Common myeloid progenitor, CD34-positive (primary cell): ENCODE measurements around the gene PRODH2.

Source experiments
- CTCF ChIA-PET: fragments of 350-600 bp; sonication (Branson Sonifier 250); formaldehyde crosslinking; loops from one replicate; lab custom pipeline; 2021; ENCODE audit warnings: antibody characterized with exemption; lab: Charles Lee
- POLR2A ChIA-PET: fragments of 350-600 bp; sonication (Branson Sonifier 250); formaldehyde crosslinking; loops from one replicate; lab custom pipeline; 2021; ENCODE audit warnings: antibody characterized with exemption; lab: Charles Lee
- DNase-seq, 3 donors: peaks; one replicate each; pipeline versions ENCODE4 v3.0.0 to v3.0.0-alpha.2; 2013
- H3K27ac ChIP-seq, 2 experiments: 1 replicate in 1 of 2; 2 replicates in 1 of 2; pipeline ENCODE4 v1.7.0; 2013; ENCODE audit warnings: inconsistent platforms in 2 of 2, low read length in 2 of 2, mild to moderate bottlenecking in 2 of 2, low read depth in 1 of 2, moderate library complexity in 1 of 2; ENCODE audit not compliant: severe bottlenecking in 2 of 2, insufficient read depth in 1 of 2, poor library complexity in 1 of 2
- H3K27me3 ChIP-seq, 5 experiments: replicated peaks in 2 of 5; 1 replicate in 3 of 5; 2 replicates in 2 of 5; pipeline versions ENCODE4 v1.6.1 to v1.7.0; 2013; ENCODE audit warnings: low read length in 4 of 5, mild to moderate bottlenecking in 2 of 5, moderate library complexity in 2 of 5, inconsistent platforms in 1 of 5; ENCODE audit not compliant: insufficient read depth in 5 of 5, control insufficient read depth in 4 of 5
- H3K36me3 ChIP-seq, 4 experiments: 1 replicate in 2 of 4; 2 replicates in 2 of 4; pipeline versions ENCODE4 v1.6.1 to v1.7.0; 2013; ENCODE audit warnings: low read length in 3 of 4, control low read depth in 1 of 4, mild to moderate bottlenecking in 1 of 4; ENCODE audit not compliant: control insufficient read depth in 4 of 4, insufficient read depth in 4 of 4
- H3K4me1 ChIP-seq, 4 experiments: 1 replicate in 3 of 4; 2 replicates in 1 of 4; pipeline versions ENCODE4 v1.6.1 to v1.7.1; 2013; ENCODE audit warnings: low read length in 3 of 4, mild to moderate bottlenecking in 3 of 4, control low read depth in 1 of 4, inconsistent platforms in 1 of 4, moderate library complexity in 1 of 4; ENCODE audit not compliant: control insufficient read depth in 4 of 4, insufficient read depth in 4 of 4; ENCODE audit errors: control extremely low read depth in 1 of 4
- H3K4me3 ChIP-seq, 7 experiments: 1 replicate in 4 of 7; 2 replicates in 3 of 7; pipeline versions ENCODE4 v1.5.1 to v1.7.0; 2013; ENCODE audit warnings: mild to moderate bottlenecking in 7 of 7, low read length in 6 of 7, moderate library complexity in 6 of 7, inconsistent platforms in 2 of 7, low read depth in 2 of 7, control low read depth in 1 of 7; ENCODE audit not compliant: insufficient read depth in 4 of 7, control insufficient read depth in 1 of 7; ENCODE audit errors: extremely low read depth in 1 of 7
- H3K9me3 ChIP-seq, 5 experiments: 1 replicate in 4 of 5; 2 replicates in 1 of 5; pipeline versions ENCODE4 v1.6.1 to v1.7.1; 2013; ENCODE audit warnings: low read length in 4 of 5, mild to moderate bottlenecking in 2 of 5, inconsistent platforms in 1 of 5, low read depth in 1 of 5, moderate library complexity in 1 of 5; ENCODE audit not compliant: control insufficient read depth in 4 of 5, insufficient read depth in 2 of 5; ENCODE audit errors: control extremely low read depth in 1 of 5
- WGBS: methylation state at CpG from one replicate; pipeline ENCODE4 v1.1.5; 2013; ENCODE audit not compliant: insufficient coverage; 5-methylcytosine and 5-hydroxymethylcytosine counted together

Gene PRODH2

GRCh38 chr19:35807633-35808032 is 5.0 kb downstream of the PRODH2 start:
- no peak overlapping the region for H3K4me3 ChIP-seq
- H3K9me3 ChIP-seq: peaks cover 0 to 7% (median 0%) of the 10 kb centered on the region in 5 experiments
- 100% methylated on average over 3 of the region's 5 CpGs for WGBS
- no peaks in the 10 kb centered on the region for H3K36me3 ChIP-seq
- CTCF ChIA-PET: interaction anchor here (1.9 kb wide), 1 partner anchor 12 kb away, joined by 7 read pairs; no protein-coding TSS in a partner anchor
- peaks cover 0 to 10% (median 3%) of the 10 kb centered on the region in 5 experiments for H3K27me3 ChIP-seq
- POLR2A ChIA-PET: no interaction called here
- H3K27ac ChIP-seq: no peak overlapping the region
- H3K4me1 ChIP-seq: peaks cover 0 to 13% (median 10%) of the 10 kb centered on the region in 4 experiments
- no peak for DNase-seq

DNA sequence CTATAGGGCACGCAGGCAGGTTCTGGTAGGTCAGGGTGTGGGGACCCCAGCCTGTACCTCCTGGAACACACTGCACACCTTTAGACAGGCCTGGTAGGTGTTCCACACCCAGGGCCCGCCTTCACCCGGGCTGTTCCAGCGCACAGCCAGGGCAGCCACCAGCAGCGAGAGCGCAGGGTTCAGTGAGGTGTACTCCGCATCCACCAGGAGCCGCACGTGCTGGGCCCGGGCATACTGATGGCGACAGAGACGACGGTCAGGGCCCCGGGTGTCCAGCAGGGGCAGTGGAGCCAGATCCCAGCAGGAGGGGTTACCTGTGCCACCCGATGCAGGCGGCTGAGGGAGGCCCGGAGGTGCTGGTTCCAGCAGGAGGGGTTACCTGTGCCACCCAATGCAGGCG is 6.0 kb downstream of the PRODH2 start:
- 96% methylated on average over 18 of the region's 18 CpGs for whole genome bisulfite sequencing
- CTCF ChIA-PET: no interaction called here
- H3K27ac ChIP-seq: no peak overlapping the region

GRCh38 chr19:35805526-35806102 is 7.0 kb downstream of the PRODH2 start:
- H3K4me3 ChIP-seq: no peak overlapping the region
- peaks cover 0 to 16% (median 5%) of the 10 kb centered on the region in 5 experiments for H3K9me3 ChIP-seq
- ChIA-PET CTCF (no interaction called here), POLR2A (no interaction called here)
- H3K27ac ChIP-seq: no peak overlapping the region
- H3K27me3 ChIP-seq: peaks cover 0 to 2% (median 0%) of the 10 kb centered on the region in 5 experiments
- no peak for DNase-seq
- H3K4me1 ChIP-seq: peaks cover 0 to 13% (median 10%) of the 10 kb centered on the region in 4 experiments
- WGBS: 48% methylated on average over 3 of the region's 5 CpGs
- H3K36me3 ChIP-seq: no peaks in the 10 kb centered on the region

More for the DNA sequence above, 6.0 kb downstream of the PRODH2 start:
- Histone ChIP-seq H3K36me3 (no peaks in the 10 kb centered on the region), H3K9me3 (peaks cover 0 to 14% (median 3%) of the 10 kb centered on the region in 5 experiments), H3K4me3 (no peak overlapping the region), H3K27me3 (peaks cover 0 to 3% (median 2%) of the 10 kb centered on the region in 5 experiments), H3K4me1 (peaks cover 0 to 13% (median 10%) of the 10 kb centered on the region in 4 experiments)
- no peak for DNase-seq
- POLR2A ChIA-PET: no interaction called here

GRCh38 chr19:35801828-35802227 is 10.8 kb downstream of the PRODH2 start:
- no peak overlapping the region for H3K27ac ChIP-seq
- H3K4me1 ChIP-seq: peaks cover 0 to 21% (median 15%) of the 10 kb centered on the region in 4 experiments
- peaks cover 0 to 20% (median 3%) of the 10 kb centered on the region in 5 experiments for H3K27me3 ChIP-seq
- H3K9me3 ChIP-seq: peaks cover 0 to 16% (median 5%) of the 10 kb centered on the region in 5 experiments
- peak in 1 of 3 donors; percentile 6 for DNase-seq
- no peaks in the 10 kb centered on the region for H3K36me3 ChIP-seq
- no peak overlapping the region for H3K4me3 ChIP-seq
- CTCF ChIA-PET: interaction anchor here (1.1 to 1.5 kb wide), 2 partner anchors 16 to 18 kb away, joined by 3 to 6 read pairs; no protein-coding TSS in a partner anchor
- WGBS: 100% methylated on average over 1 of the region's 3 CpGs
- POLR2A ChIA-PET: no interaction called here

GRCh38 chr19:35797663-35798062 is 15.0 kb downstream of the PRODH2 start:
- Histone ChIP-seq H3K27me3 (peaks cover 2 to 35% (median 11%) of the 10 kb centered on the region in 5 experiments), H3K36me3 (no peaks in the 10 kb centered on the region), H3K9me3 (peaks cover 0 to 10% (median 5%) of the 10 kb centered on the region in 5 experiments), H3K4me3 (peak overlapping the region in 2 of 7 experiments; percentile 11 to 52), H3K27ac (no peak overlapping the region), H3K4me1 (peaks cover 0 to 9% (median 4%) of the 10 kb centered on the region in 4 experiments)
- DNase-seq: peak in 1 of 3 donors; percentile 19
- 17% methylated on average over 15 of the region's 15 CpGs for WGBS
- ChIA-PET CTCF (no interaction called here), POLR2A (no interaction called here)

DNA sequence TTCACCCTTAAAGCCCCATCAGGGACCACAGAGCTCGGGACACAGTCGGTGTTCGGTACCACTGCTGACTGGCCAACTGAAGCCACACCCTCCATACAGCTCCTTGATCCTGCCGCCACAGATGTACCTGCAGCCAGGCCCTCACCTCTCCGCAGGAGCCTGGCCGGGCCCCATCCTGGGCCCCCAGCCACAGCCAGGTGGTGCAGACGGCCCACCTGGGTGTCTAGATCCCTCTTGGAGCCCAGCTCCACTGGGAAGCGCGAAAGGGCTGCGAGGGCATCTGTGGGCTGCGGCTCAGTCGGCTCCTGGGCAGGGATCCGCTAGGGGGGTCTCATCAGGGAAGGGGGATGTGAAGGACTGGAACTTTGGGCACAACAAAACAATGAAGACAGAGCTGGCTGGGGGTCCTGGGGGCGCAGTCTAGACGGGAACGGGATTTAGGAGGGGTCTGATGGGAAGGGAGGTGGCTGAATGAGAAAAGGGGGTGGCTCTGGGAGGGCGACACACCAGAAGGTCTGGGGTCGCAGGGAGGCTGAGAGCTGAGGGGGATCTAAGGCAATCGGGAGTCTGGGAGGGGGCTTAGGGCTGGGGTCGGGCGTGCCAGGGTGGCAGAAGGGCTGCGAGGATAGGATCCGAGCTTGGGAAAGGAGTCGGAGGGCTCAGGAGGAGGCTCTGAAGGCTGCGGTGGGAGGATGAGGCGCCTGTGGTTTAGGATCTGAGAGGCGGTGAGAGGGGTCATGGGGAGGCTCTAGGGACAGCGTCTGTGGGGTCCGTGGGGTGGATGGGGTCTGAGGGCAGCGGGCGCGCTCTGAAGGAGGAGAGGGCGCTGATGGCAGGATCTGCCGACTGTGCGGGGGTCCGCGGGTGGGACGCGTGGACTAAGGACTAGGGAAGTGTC is 15.8 kb downstream of the PRODH2 start:
- Histone ChIP-seq H3K27me3 (peaks cover 2 to 35% (median 11%) of the 10 kb centered on the region in 5 experiments), H3K4me3 (peak overlapping the region in 2 of 7 experiments; percentile 5 to 52), H3K36me3 (no peaks in the 10 kb centered on the region), H3K9me3 (peaks cover 0 to 5% (median 4%) of the 10 kb centered on the region in 5 experiments), H3K4me1 (peaks cover 0 to 9% (median 4%) of the 10 kb centered on the region in 4 experiments), H3K27ac (no peak overlapping the region)
- POLR2A ChIA-PET: interaction anchor here (0.6 to 0.7 kb wide), 2 partner anchors 63 to 170 kb away, joined by 3 to 4 read pairs; no protein-coding TSS in a partner anchor
- 26% methylated on average over 28 of the region's 39 CpGs for WGBS
- CTCF ChIA-PET: no interaction called here
- DNase-seq: peak in 1 of 3 donors; percentile 10
